ENCODE results near the gene RNASE4. TPM values are rescaled to one million over a fixed set of nuclear protein-coding genes. Genes with fewer than 3 reads are reported as not detected.

RNASE4 gene
- total RNA-seq, 3 donors from 2014 or later (not counting 1 experiment from before 2014, with no cell fraction given) = 0.60 to 0.68 TPM; not detected in 1

DNA sequence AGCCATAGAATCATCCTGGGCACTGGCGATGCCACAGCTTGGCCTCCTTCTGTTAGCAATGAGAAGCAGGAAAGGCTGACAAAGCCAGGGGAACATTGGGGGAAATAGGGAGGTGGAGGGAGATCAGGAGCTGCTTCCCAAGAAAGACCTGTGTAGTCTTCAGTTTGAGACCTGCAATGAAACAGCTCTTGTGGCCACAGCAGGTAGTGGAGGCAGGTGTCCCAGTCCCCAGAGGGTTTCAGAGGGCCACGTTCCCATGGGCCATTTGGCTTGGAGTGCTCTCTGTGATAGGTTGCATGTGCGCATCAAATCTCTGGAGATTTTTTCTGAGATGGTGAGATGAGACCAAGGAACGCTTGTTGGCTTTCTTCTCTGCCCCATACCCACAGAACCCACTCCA, 28.5 kb upstream of the RNASE4 start:
- H3K27me3 ChIP-seq (ENCODE audit: control insufficient read depth, insufficient read depth, low read length) = peaks cover 32% of the 10 kb centered on the region
- no peaks in the 10 kb centered on the region for H3K9me3 ChIP-seq (ENCODE audit: control insufficient read depth, insufficient read depth, low read length)
- ATAC-seq (no peak), DNase-seq (no peak)
- H3K27ac Mint-ChIP-seq = no peak overlapping the region
- H3K4me1 ChIP-seq (ENCODE audit: control insufficient read depth, insufficient read depth, low read length) = peaks cover 17% of the 10 kb centered on the region
- H3K36me3 Mint-ChIP-seq = no peaks in the 10 kb centered on the region
- peaks cover 57 to 67% of the 10 kb centered on the region in 2 donors for H3K27me3 Mint-ChIP-seq (ENCODE audit: low read depth in 2 of 2)
- 90% methylated on average over 2 of the region's 4 CpGs for WGBS (ENCODE audit: insufficient coverage)
- H3K4me3 Mint-ChIP-seq = no peak overlapping the region
- TF ChIP-seq, protein P1, sequence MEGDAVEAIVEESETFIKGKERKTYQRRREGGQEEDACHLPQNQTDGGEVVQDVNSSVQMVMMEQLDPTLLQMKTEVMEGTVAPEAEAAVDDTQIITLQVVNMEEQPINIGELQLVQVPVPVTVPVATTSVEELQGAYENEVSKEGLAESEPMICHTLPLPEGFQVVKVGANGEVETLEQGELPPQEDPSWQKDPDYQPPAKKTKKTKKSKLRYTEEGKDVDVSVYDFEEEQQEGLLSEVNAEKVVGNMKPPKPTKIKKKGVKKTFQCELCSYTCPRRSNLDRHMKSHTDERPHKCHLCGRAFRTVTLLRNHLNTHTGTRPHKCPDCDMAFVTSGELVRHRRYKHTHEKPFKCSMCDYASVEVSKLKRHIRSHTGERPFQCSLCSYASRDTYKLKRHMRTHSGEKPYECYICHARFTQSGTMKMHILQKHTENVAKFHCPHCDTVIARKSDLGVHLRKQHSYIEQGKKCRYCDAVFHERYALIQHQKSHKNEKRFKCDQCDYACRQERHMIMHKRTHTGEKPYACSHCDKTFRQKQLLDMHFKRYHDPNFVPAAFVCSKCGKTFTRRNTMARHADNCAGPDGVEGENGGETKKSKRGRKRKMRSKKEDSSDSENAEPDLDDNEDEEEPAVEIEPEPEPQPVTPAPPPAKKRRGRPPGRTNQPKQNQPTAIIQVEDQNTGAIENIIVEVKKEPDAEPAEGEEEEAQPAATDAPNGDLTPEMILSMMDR (IDR thresholded peaks at IDR 0.05) = no peak
- H3K27ac ChIP-seq (ENCODE audit: low read length) = no peak overlapping the region
- H3K4me1 Mint-ChIP-seq = peaks cover 8 to 28% of the 10 kb centered on the region in 2 donors
- no peaks in the 10 kb centered on the region for H3K36me3 ChIP-seq (ENCODE audit: control insufficient read depth, insufficient read depth, low read length)
- no peak overlapping the region for H3K4me3 ChIP-seq (ENCODE audit: low read length)
- intact Hi-C loops (cut with micrococcal nuclease) = no loop called here
- H3K9me3 Mint-ChIP-seq = no peaks in the 10 kb centered on the region

DNA sequence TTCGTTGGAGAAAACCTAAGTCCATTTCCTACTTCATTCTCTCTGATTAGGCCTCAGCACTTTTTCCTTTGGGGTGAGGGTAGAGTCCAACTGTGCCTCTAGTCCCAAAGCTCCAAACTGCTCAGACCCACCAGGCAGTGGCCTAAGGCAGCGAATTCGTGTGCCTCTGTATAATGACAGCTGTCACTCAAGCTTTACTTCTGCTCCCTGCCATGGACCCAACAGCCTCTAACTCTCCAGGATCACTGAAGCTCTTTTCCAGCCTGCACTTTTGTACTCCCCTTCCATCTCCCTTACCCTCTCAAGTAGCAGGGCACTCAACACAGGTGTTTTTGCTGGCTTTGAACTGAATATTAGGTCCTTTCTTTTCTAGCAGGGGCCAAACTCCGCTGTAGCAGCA, 28.1 kb upstream of the RNASE4 start:
- no peaks in the 10 kb centered on the region for H3K9me3 Mint-ChIP-seq
- Histone ChIP-seq H3K4me3 (ENCODE audit: low read length) (no peak overlapping the region), H3K4me1 (ENCODE audit: control insufficient read depth, insufficient read depth, low read length) (peaks cover 17% of the 10 kb centered on the region), H3K27ac (ENCODE audit: low read length) (no peak overlapping the region), H3K27me3 (ENCODE audit: control insufficient read depth, insufficient read depth, low read length) (peaks cover 32% of the 10 kb centered on the region), H3K9me3 (ENCODE audit: control insufficient read depth, insufficient read depth, low read length) (no peaks in the 10 kb centered on the region), H3K36me3 (ENCODE audit: control insufficient read depth, insufficient read depth, low read length) (no peaks in the 10 kb centered on the region)
- TF ChIP-seq, protein P1 (IDR thresholded peaks at IDR 0.05) = no peak
- ATAC-seq (no peak), DNase-seq (no peak)
- peaks cover 56 to 69% of the 10 kb centered on the region in 2 donors for H3K27me3 Mint-ChIP-seq (ENCODE audit: low read depth in 2 of 2)
- peaks cover 8 to 28% of the 10 kb centered on the region in 2 donors for H3K4me1 Mint-ChIP-seq
- no peak overlapping the region for H3K27ac Mint-ChIP-seq
- 96% methylated on average over 3 of the region's 4 CpGs for WGBS (ENCODE audit: insufficient coverage)
- no peaks in the 10 kb centered on the region for H3K36me3 Mint-ChIP-seq
- intact Hi-C loops (cut with micrococcal nuclease) = no loop called here
- no peak overlapping the region for H3K4me3 Mint-ChIP-seq

DNA sequence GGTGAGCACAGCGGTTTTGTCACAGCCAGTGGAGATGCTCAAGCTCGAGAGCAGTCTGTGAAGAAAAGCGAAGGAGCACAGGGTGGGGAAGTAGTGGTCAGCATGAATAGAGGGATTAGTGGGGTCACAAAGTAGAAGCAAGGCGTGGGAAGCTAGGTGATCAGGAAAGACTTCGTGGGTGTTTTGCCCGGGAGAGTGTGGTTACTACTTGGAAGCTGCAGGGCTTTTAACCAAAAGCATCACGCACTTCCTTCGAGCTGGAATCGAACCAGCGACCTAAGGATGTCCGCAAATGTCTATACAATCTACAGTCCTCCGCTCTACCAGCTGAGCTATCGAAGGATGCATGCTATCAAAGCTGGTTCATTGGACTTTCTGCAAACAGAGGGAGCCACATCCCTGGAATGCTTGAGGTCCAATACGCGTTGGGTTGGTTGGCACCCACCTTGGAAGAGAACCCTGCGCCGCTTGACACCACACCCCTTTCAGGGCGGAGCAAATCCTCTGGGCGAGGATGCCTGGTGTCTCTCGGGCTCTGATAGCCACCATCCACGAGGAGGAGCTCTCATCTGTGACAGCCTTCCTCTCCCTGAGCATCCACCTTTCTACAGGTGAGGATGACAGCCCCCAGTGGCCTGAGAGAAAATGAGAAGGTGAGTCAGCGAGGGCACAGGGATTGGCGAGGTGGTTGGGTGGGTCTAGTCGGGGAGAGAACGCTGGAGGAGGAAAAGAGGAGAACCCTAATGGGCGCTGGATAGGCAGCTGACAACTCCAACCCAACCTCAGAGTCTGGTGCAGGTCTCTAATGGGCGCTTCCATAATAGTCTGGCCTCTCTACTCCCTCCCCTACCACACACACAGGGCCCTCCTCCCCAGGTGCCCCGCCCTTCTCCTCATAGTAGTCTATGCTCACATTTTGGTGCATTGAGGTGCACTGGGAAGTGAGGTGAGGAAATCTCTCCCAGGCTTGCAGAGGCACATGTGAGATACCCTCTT, 26.8 kb upstream of the RNASE4 start:
- no peak overlapping the region for H3K27ac Mint-ChIP-seq
- no peaks in the 10 kb centered on the region for H3K9me3 Mint-ChIP-seq
- Histone ChIP-seq H3K4me1 (ENCODE audit: control insufficient read depth, insufficient read depth, low read length) (peaks cover 17% of the 10 kb centered on the region), H3K4me3 (ENCODE audit: low read length) (no peak overlapping the region), H3K27ac (ENCODE audit: low read length) (no peak overlapping the region), H3K36me3 (ENCODE audit: control insufficient read depth, insufficient read depth, low read length) (no peaks in the 10 kb centered on the region), H3K27me3 (ENCODE audit: control insufficient read depth, insufficient read depth, low read length) (peaks cover 24% of the 10 kb centered on the region), H3K9me3 (ENCODE audit: control insufficient read depth, insufficient read depth, low read length) (no peaks in the 10 kb centered on the region)
- no peak overlapping the region for H3K4me3 Mint-ChIP-seq
- WGBS (ENCODE audit: insufficient coverage) = 43% methylated on average over 26 of the region's 28 CpGs
- TF ChIP-seq, protein P1 (IDR thresholded peaks at IDR 0.05) = no peak
- no peaks in the 10 kb centered on the region for H3K36me3 Mint-ChIP-seq
- DNase-seq (peak in 1 of 2 donors; percentile 61), ATAC-seq (peak in 2 of 3 donors; percentile 29 to 38)
- peaks cover 51 to 68% of the 10 kb centered on the region in 2 donors for H3K27me3 Mint-ChIP-seq (ENCODE audit: low read depth in 2 of 2)
- intact Hi-C loops (cut with micrococcal nuclease) = no loop called here
- H3K4me1 Mint-ChIP-seq = peaks cover 14 to 32% of the 10 kb centered on the region in 2 donors
